HepG2 (cell line): ENCODE measurements around the gene SLC35A3. TPM values are rescaled to one million over a fixed set of nuclear protein-coding genes. Genes with fewer than 3 reads are reported as not detected.
A peak's percentile ranks its signal among the peaks of the same experiment; 100 is the strongest.

Experiments used
- HNRNPLL ChIP-seq: fragments of 200-400 bp; formaldehyde crosslinking; IDR thresholded peaks from 2 replicates; pipeline ENCODE4 v1.6.1; 2017; ENCODE audit warnings: mild to moderate bottlenecking, low read depth, low read length; ENCODE audit not compliant: poor library complexity, severe bottlenecking
- MAZ ChIP-seq, 2 experiments: sonication (generic) in 1 of 2; formaldehyde crosslinking in 1 of 2; IDR thresholded peaks; 2 replicates each; pipeline versions ENCODE4 v1.5.0 to v1.6.1; 2012 to 2020; ENCODE audit warnings: low read depth in 2 of 2, mild to moderate bottlenecking in 2 of 2, borderline replicate concordance in 1 of 2, improper control_type of control experiment in 1 of 2, low read length in 1 of 2, missing genetic modification reagents in 1 of 2, moderate library complexity in 1 of 2
- MEIS1 ChIP-seq: sonication (generic); formaldehyde crosslinking; IDR thresholded peaks from 2 replicates; pipeline ENCODE4 v1.9.0; 2021; ENCODE audit warnings: mild to moderate bottlenecking, missing genetic modification reagents, moderate library complexity, borderline replicate concordance
- MTF1 ChIP-seq: sonication (generic); formaldehyde crosslinking; IDR thresholded peaks from 2 replicates; pipeline ENCODE4 v1.5.0; 2020; ENCODE audit warnings: missing genetic modification reagents
- NFE2L2 ChIP-seq: fragments of 150-350 bp; IDR thresholded peaks from 2 replicates; pipeline ENCODE4 v1.6.1; 2014; ENCODE audit warnings: low read length
- NR2F2 ChIP-seq: IDR thresholded peaks from 2 replicates; pipeline ENCODE4 v1.6.1; 2012; ENCODE audit warnings: low read depth, inconsistent platforms, borderline replicate concordance
- RBFOX2 ChIP-seq: fragments of 200-400 bp; formaldehyde crosslinking; IDR thresholded peaks from 2 replicates; pipeline ENCODE4 v1.6.1; 2017; ENCODE audit warnings: low read depth, mild to moderate bottlenecking, low read length
- SAP130 ChIP-seq: IDR thresholded peaks from 2 replicates; pipeline ENCODE4 v1.6.1; 2016; ENCODE audit warnings: low read depth
- SP2 ChIP-seq: sonication (generic); formaldehyde crosslinking; IDR thresholded peaks from 2 replicates; pipeline ENCODE4 v1.5.1; 2020; ENCODE audit warnings: mild to moderate bottlenecking, missing genetic modification reagents
- ZBTB21 ChIP-seq: sonication (generic); formaldehyde crosslinking; IDR thresholded peaks from 2 replicates; pipeline ENCODE4 v1.4.0; 2020; ENCODE audit warnings: missing genetic modification reagents
- ZFP36 ChIP-seq: fragments of 150-350 bp; IDR thresholded peaks from 2 replicates; pipeline ENCODE4 v1.6.1; 2018; ENCODE audit warnings: borderline replicate concordance, low read length, low read depth; ENCODE audit not compliant: partially characterized antibody
- ZFP36L2 ChIP-seq: sonication (generic); formaldehyde crosslinking; IDR thresholded peaks from 2 replicates; pipeline ENCODE4 v1.4.0; 2020; ENCODE audit warnings: missing genetic modification reagents
- ZIK1 ChIP-seq: sonication (generic); formaldehyde crosslinking; IDR thresholded peaks from 2 replicates; pipeline ENCODE4 v1.5.0; 2020; ENCODE audit warnings: mild to moderate bottlenecking, low read depth, missing genetic modification reagents, borderline replicate concordance
- ZNF484 ChIP-seq: sonication (generic); formaldehyde crosslinking; IDR thresholded peaks from 2 replicates; pipeline ENCODE4 v1.5.1; 2020; ENCODE audit warnings: mild to moderate bottlenecking, low read depth, missing genetic modification reagents, borderline replicate concordance
- polyA plus RNA-seq, 8 experiments: library from polyadenylated mRNA; depleted of rRNA in 3 of 8; stranded (reverse) in 7 of 8; unstranded in 1 of 8; fragments of >200 nt; fragmentation: Illumina TruSeq in 4 of 8; extraction: Trizol in 4 of 8; gene quantifications; 2 replicates each; pipeline versions ENCODE4 v1.2.1 to v1.2.3, GENCODE V29; 2011 to 2016; ENCODE audit warnings: low read depth in 4 of 8, missing spikeins in 1 of 8, mixed read lengths in 1 of 8; ENCODE audit not compliant: insufficient read depth in 1 of 8
- total RNA-seq, 5 experiments: library from RNA; depleted of rRNA; stranded (reverse); fragments of >200 nt; fragmentation: Illumina TruSeq; extraction: Trizol; gene quantifications; 2 replicates each; pipeline ENCODE4 v1.2.3, GENCODE V29; 2016; ENCODE audit warnings: low read depth in 1 of 5
- TF ChIP-seq, protein P1 (sequence below): sonication (generic); formaldehyde crosslinking; IDR thresholded peaks from 2 replicates; pipeline ENCODE4 v1.5.0; 2020; ENCODE audit warnings: missing genetic modification reagents, mild to moderate bottlenecking, borderline replicate concordance
- TF ChIP-seq, protein P2 (sequence below): sonication (generic); formaldehyde crosslinking; IDR thresholded peaks from 2 replicates; pipeline ENCODE4 v1.8.1; 2023; ENCODE audit warnings: mild to moderate bottlenecking, inconsistent platforms, moderate library complexity, missing genetic modification reagents, borderline replicate concordance
- TF ChIP-seq, protein P3 (sequence below): sonication (generic); formaldehyde crosslinking; IDR thresholded peaks from 2 replicates; pipeline ENCODE4 v1.4.0; 2020; ENCODE audit warnings: mild to moderate bottlenecking, low read depth, missing genetic modification reagents
- TF ChIP-seq, protein P4 (sequence below): sonication (generic); formaldehyde crosslinking; IDR thresholded peaks from 2 replicates; pipeline ENCODE4 v1.5.1; 2020; ENCODE audit warnings: mild to moderate bottlenecking, missing genetic modification reagents, borderline replicate concordance
- TF ChIP-seq, protein P5 (sequence below): sonication (generic); formaldehyde crosslinking; IDR thresholded peaks from 2 replicates; pipeline ENCODE4 v1.5.0; 2020; ENCODE audit warnings: mild to moderate bottlenecking, missing genetic modification reagents
- TF ChIP-seq, protein P6 (sequence below): sonication (generic); formaldehyde crosslinking; IDR thresholded peaks from 2 replicates; pipeline ENCODE4 v1.8.1; 2023; ENCODE audit warnings: mild to moderate bottlenecking, missing genetic modification reagents

The SLC35A3 gene
- total and polyA plus RNA-seq, 2 of the 13 experiments (the other 11 are each of a cell fraction or from before 2014, with no cell fraction given): 11.2 to 24.9 TPM

DNA sequence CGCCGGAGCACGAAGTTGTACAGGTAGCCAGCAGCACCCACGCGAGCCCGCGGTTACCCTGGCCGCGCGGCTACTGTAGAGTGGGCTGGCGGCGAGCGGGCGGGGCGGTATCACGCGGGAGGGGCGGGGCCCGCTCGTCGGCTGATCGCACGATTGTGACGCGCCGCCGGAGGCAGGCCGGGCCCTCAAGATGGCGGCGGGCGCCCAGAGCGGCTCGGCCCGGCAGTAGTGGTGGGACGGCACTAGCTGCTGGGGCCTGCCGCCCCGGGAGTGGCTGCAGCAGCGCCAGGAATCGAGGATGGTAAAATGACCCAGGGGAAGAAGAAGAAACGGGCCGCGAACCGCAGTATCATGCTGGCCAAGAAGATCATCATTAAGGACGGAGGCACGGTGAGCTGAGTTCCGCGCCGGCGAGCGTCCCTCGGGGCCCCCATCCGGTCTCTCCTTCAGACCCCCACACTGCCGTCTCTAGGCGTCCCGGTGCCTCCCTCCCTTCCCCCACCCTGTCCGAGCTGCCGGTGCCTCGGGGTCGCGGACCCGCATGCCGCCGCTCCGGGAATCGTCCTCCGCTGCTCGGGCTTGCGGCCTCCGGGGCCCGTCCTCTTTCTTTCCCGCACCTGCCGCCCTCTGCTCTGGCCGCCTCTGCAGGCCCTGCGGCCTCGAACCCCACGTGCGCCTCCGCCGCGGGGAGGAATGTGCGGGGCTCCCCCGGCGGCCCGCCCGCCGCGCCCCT is 68.3 kb downstream of the SLC35A3 start (continued):
- TF ChIP-seq, protein P1, sequence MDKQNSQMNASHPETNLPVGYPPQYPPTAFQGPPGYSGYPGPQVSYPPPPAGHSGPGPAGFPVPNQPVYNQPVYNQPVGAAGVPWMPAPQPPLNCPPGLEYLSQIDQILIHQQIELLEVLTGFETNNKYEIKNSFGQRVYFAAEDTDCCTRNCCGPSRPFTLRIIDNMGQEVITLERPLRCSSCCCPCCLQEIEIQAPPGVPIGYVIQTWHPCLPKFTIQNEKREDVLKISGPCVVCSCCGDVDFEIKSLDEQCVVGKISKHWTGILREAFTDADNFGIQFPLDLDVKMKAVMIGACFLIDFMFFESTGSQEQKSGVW (CRISPR knock-in tag): no peak
- TF ChIP-seq ZFP36L2 (CRISPR knock-in tag): 0 out of 2 replicates have a peak, but pooled peaks have one; percentile 62
- TF ChIP-seq, protein P2, sequence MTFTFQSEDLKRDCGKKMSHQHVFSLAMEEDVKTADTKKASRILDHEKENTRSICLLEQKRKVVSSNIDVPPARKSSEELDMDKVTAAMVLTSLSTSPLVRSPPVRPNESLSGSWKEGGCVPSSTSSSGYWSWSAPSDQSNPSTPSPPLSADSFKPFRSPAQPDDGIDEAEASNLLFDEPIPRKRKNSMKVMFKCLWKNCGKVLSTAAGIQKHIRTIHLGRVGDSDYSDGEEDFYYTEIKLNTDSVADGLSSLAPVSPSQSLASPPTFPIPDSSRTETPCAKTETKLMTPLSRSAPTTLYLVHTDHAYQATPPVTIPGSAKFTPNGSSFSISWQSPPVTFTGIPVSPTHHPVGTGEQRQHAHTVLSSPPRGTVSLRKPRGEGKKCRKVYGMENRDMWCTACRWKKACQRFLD (CRISPR knock-in tag): peak; percentile 80; the same call in 1 of the 2 replicates
- TF ChIP-seq ZFP36: no peak
- TF ChIP-seq NR2F2: no peak
- no peak for TF ChIP-seq SP2
- TF ChIP-seq NFE2L2: no peak
- TF ChIP-seq ZNF484 (CRISPR knock-in tag): no peak
- TF ChIP-seq, protein P3, sequence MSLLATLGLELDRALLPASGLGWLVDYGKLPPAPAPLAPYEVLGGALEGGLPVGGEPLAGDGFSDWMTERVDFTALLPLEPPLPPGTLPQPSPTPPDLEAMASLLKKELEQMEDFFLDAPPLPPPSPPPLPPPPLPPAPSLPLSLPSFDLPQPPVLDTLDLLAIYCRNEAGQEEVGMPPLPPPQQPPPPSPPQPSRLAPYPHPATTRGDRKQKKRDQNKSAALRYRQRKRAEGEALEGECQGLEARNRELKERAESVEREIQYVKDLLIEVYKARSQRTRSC (CRISPR knock-in tag): no peak
- TF ChIP-seq, protein P4, sequence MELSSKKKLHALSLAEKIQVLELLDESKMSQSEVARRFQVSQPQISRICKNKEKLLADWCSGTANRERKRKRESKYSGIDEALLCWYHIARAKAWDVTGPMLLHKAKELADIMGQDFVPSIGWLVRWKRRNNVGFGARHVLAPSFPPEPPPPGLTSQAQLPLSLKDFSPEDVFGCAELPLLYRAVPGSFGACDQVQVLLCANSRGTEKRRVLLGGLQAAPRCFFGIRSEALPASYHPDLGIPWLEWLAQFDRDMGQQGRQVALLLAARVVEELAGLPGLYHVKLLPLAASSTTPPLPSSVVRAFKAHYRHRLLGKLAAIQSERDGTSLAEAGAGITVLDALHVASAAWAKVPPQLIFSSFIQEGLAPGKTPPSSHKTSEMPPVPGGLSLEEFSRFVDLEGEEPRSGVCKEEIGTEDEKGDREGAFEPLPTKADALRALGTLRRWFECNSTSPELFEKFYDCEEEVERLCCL (CRISPR knock-in tag): peak; percentile 24; the same call in 1 of the 2 replicates
- TF ChIP-seq SAP130 (CRISPR knock-in tag): peak; percentile 84
- TF ChIP-seq ZIK1: peak; percentile 62; the same call in 1 of the 2 replicates
- peak; percentile 46 for TF ChIP-seq HNRNPLL
- 0 out of 2 replicates have a peak, but pooled peaks have one; percentile 48 for TF ChIP-seq MTF1 (CRISPR knock-in tag)
- 0 out of 2 replicates have a peak, but pooled peaks have one; percentile 14 for TF ChIP-seq ZBTB21 (CRISPR knock-in tag)
- no peak for TF ChIP-seq MEIS1 (CRISPR knock-in tag)
- peak; percentile 93 for TF ChIP-seq RBFOX2
- TF ChIP-seq, protein P5, sequence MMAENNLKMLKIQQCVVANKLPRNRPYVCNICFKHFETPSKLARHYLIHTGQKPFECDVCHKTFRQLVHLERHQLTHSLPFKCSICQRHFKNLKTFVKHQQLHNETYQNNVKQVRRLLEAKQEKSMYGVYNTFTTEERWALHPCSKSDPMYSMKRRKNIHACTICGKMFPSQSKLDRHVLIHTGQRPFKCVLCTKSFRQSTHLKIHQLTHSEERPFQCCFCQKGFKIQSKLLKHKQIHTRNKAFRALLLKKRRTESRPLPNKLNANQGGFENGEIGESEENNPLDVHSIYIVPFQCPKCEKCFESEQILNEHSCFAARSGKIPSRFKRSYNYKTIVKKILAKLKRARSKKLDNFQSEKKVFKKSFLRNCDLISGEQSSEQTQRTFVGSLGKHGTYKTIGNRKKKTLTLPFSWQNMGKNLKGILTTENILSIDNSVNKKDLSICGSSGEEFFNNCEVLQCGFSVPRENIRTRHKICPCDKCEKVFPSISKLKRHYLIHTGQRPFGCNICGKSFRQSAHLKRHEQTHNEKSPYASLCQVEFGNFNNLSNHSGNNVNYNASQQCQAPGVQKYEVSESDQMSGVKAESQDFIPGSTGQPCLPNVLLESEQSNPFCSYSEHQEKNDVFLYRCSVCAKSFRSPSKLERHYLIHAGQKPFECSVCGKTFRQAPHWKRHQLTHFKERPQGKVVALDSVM: peak; percentile 40
- TF ChIP-seq MAZ (IDR thresholded peaks at IDR 0.05; ENCODE audit: borderline replicate concordance, low read depth, low read length): peak; percentile 66; the same call in 1 of the 2 replicates
- peak; percentile 84 for TF ChIP-seq MAZ (CRISPR knock-in tag; IDR thresholded peaks at IDR 0.05; ENCODE audit: low read depth)
- TF ChIP-seq, protein P6, sequence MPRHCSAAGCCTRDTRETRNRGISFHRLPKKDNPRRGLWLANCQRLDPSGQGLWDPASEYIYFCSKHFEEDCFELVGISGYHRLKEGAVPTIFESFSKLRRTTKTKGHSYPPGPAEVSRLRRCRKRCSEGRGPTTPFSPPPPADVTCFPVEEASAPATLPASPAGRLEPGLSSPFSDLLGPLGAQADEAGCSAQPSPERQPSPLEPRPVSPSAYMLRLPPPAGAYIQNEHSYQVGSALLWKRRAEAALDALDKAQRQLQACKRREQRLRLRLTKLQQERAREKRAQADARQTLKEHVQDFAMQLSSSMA: no peak
